Measurements from ENCODE around the gene FOXO3. TPM values are rescaled to one million over a fixed set of nuclear protein-coding genes. Genes with fewer than 3 reads are reported as not detected.

Gene FOXO3
- polyA plus RNA-seq, 1 donor (not counting 4 experiments of a cell fraction or from before 2014, with no cell fraction given) = 17.6 TPM

DNA sequence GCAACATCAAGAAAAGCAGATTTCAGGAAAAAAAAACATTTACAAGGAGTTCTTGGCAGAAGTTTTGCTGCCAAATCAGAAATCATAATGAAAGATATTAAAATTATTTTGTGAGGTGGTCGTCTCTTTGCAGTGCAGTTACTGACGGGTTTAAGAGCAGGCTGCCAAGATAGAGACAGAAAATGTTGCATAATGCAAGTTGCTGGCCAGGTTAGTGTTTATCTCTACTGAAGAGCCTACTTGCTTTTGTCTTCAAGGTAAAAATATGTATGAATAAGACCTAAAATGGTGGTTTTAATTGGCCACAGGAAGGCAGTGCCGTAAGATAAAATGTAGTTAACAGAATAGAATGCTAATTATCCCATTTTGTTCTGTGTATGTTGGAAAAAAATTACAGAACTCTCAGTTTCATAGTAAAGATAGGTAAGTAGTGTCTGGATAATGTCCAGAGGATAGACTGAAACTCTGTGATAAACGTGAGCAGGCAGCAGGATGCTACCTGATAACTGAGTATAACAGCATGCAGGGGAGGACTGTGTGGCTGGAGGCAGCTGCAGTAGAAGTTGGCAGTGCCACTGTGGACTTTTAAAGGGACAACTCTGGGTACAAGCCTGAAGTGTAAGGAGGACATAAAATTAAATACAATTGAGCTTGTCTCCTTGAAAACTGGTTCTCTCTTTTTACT is 13.9 kb downstream of the FOXO3 start:
- TF ChIP-seq EZH2 (IDR thresholded peaks at IDR 0.05; ENCODE audit: low read length) = no peak
- TF ChIP-seq, protein P1, sequence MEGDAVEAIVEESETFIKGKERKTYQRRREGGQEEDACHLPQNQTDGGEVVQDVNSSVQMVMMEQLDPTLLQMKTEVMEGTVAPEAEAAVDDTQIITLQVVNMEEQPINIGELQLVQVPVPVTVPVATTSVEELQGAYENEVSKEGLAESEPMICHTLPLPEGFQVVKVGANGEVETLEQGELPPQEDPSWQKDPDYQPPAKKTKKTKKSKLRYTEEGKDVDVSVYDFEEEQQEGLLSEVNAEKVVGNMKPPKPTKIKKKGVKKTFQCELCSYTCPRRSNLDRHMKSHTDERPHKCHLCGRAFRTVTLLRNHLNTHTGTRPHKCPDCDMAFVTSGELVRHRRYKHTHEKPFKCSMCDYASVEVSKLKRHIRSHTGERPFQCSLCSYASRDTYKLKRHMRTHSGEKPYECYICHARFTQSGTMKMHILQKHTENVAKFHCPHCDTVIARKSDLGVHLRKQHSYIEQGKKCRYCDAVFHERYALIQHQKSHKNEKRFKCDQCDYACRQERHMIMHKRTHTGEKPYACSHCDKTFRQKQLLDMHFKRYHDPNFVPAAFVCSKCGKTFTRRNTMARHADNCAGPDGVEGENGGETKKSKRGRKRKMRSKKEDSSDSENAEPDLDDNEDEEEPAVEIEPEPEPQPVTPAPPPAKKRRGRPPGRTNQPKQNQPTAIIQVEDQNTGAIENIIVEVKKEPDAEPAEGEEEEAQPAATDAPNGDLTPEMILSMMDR (optimal IDR thresholded peaks at IDR 0.05 in 1 of 3, IDR thresholded peaks at IDR 0.05 in 1 of 3, conservative IDR thresholded peaks at IDR 0.05 in 1 of 3; ENCODE audit: extremely low read depth in 1 of 3, insufficient read depth in 2 of 3, low read length in 3 of 3) = no peak
- H3K4me1 ChIP-seq (ENCODE audit: control insufficient read depth, extremely low read depth, insufficient read depth, low read length) = peaks cover 19% of the 10 kb centered on the region
- no peak overlapping the region for H3K4me3 ChIP-seq (ENCODE audit: control insufficient read depth in 2 of 3, extremely low read depth in 1 of 3, insufficient read depth in 2 of 3, low read depth in 1 of 3, low read length in 3 of 3)
- no peaks in the 10 kb centered on the region for H3K9me1 ChIP-seq (ENCODE audit: control insufficient read depth, extremely low read depth, insufficient read depth, low read length)
- H3K27me3 ChIP-seq (ENCODE audit: control insufficient read depth, extremely low read depth, insufficient read depth, low read length) = no peaks in the 10 kb centered on the region
- H3K27ac ChIP-seq (ENCODE audit: control insufficient read depth, insufficient read depth, low read length) = no peak overlapping the region
- H3K9ac ChIP-seq (ENCODE audit: control insufficient read depth, extremely low read depth, insufficient read depth, low read length) = no peak overlapping the region
- H4K20me1 ChIP-seq (ENCODE audit: control insufficient read depth, extremely low read depth, insufficient read depth, low read length) = peaks cover 16% of the 10 kb centered on the region
- FAIRE-seq (no peak), DNase-seq (ENCODE audit: low read depth, low spot score) (no peak)
- dilution Hi-C loops (cut with MboI; ENCODE audit: extremely low pct_ligation_motif_present, low sequenced_read_pairs) = no loop called here
- H3K4me2 ChIP-seq (ENCODE audit: control insufficient read depth, extremely low read depth, insufficient read depth, low read depth, low read length) = no peak overlapping the region
- H3K9me3 ChIP-seq (ENCODE audit: control insufficient read depth, low read depth, low read length) = no peaks in the 10 kb centered on the region
- no peak overlapping the region for H2AFZ ChIP-seq (ENCODE audit: control insufficient read depth, low read length)
- H3K79me2 ChIP-seq (ENCODE audit: control insufficient read depth, insufficient read depth, low read length) = peaks cover 79% of the 10 kb centered on the region
- peaks cover 10 to 20% of the 10 kb centered on the region in 2 experiments for H3K36me3 ChIP-seq (ENCODE audit: control insufficient read depth in 2 of 2, extremely low read depth in 1 of 2, insufficient read depth in 2 of 2, low read length in 2 of 2)

DNA sequence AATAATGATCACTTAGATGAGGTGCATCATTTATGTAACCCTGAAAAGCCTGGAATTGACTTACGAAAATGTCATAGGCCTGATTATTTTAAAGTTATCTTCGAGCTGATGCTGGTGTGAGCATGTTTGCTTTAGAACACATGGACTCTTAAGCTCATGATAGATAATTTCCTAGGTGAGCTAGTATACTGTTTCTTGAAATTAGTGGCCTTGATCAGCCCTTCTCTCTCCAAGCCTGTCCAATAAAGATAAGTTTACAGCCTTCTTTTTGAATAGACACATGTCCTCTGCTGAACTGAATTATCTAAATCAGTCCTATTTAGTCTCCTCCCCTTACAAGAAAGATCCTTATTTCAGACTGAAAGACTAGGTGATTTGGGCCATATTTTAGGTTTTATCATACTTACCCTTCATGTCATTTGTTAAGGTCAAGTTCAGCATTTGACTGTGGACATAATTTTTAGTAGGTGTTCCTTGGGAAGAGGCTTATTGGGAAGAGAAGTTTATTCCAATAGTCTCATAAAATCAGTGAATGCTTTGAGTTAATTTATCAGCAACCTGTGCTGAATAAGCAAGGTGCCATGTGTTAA is 15.3 kb downstream of the FOXO3 start:
- H3K36me3 ChIP-seq (ENCODE audit: control insufficient read depth in 2 of 2, extremely low read depth in 1 of 2, insufficient read depth in 2 of 2, low read length in 2 of 2) = peaks cover 7 to 13% of the 10 kb centered on the region in 2 experiments
- DNase-seq (ENCODE audit: low read depth, low spot score) (no peak), FAIRE-seq (no peak)
- H3K9me1 ChIP-seq (ENCODE audit: control insufficient read depth, extremely low read depth, insufficient read depth, low read length) = no peaks in the 10 kb centered on the region
- no peaks in the 10 kb centered on the region for H3K9me3 ChIP-seq (ENCODE audit: control insufficient read depth, low read depth, low read length)
- H3K4me3 ChIP-seq (ENCODE audit: control insufficient read depth in 2 of 3, extremely low read depth in 1 of 3, insufficient read depth in 2 of 3, low read depth in 1 of 3, low read length in 3 of 3) = no peak overlapping the region
- TF ChIP-seq, protein P1 (optimal IDR thresholded peaks at IDR 0.05 in 1 of 3, IDR thresholded peaks at IDR 0.05 in 1 of 3, conservative IDR thresholded peaks at IDR 0.05 in 1 of 3; ENCODE audit: extremely low read depth in 1 of 3, insufficient read depth in 2 of 3, low read length in 3 of 3) = no peak
- TF ChIP-seq EZH2 (IDR thresholded peaks at IDR 0.05; ENCODE audit: low read length) = no peak
- H4K20me1 ChIP-seq (ENCODE audit: control insufficient read depth, extremely low read depth, insufficient read depth, low read length) = peaks cover 14% of the 10 kb centered on the region
- H3K79me2 ChIP-seq (ENCODE audit: control insufficient read depth, insufficient read depth, low read length) = peaks cover 82% of the 10 kb centered on the region
- no peak overlapping the region for H3K4me2 ChIP-seq (ENCODE audit: control insufficient read depth, extremely low read depth, insufficient read depth, low read depth, low read length)
- no peaks in the 10 kb centered on the region for H3K27me3 ChIP-seq (ENCODE audit: control insufficient read depth, extremely low read depth, insufficient read depth, low read length)
- dilution Hi-C loops (cut with MboI; ENCODE audit: extremely low pct_ligation_motif_present, low sequenced_read_pairs) = no loop called here
- no peak overlapping the region for H2AFZ ChIP-seq (ENCODE audit: control insufficient read depth, low read length)
- no peak overlapping the region for H3K27ac ChIP-seq (ENCODE audit: control insufficient read depth, insufficient read depth, low read length)
- H3K4me1 ChIP-seq (ENCODE audit: control insufficient read depth, extremely low read depth, insufficient read depth, low read length) = peaks cover 27% of the 10 kb centered on the region
- H3K9ac ChIP-seq (ENCODE audit: control insufficient read depth, extremely low read depth, insufficient read depth, low read length) = no peak overlapping the region
